ENCODE results near the gene SEC24A. TPM values are rescaled to one million over a fixed set of nuclear protein-coding genes. Genes with fewer than 3 reads are reported as not detected.
A peak's percentile ranks its signal among the peaks of the same experiment; 100 is the strongest.
"Not testable (repeated sequence)": the region's sequence is repeated elsewhere in the genome, so short reads cannot be mapped to it uniquely, and the experiment has no call there.

The SEC24A gene
- total RNA-seq, 1 donor from 2014 or later: 27.7 TPM

DNA sequence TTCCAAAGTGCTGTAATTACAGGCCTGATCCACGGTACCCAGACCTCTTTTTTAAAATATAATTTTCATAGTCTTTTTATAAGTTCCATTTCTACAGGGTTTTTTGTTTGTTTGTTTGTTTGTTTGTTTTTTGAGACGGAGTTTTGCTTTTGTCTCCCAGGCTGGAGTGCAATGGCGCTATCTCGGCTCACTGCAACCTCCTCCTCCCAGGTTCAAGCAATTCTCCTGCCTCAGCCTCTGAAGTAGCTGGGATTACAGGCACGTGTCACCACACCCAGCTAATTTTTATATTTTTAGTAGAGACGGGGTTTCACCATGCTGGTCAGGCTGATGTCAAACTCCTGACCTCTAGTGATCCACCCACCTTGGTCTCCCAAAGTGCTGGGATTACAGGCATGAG lies 2.1 kb downstream of the SEC24A start:
- not testable (repeated sequence) for DNase-seq (ENCODE audit: low spot score)

- DNase-seq (ENCODE audit: low spot score): no peak
Measured at GRCh38 chr5:134651531-134651930, 2.9 kb downstream of the SEC24A start.

GRCh38 chr5:134656690-134657089 lies 8.1 kb downstream of the SEC24A start:
- DNase-seq (ENCODE audit: low spot score): no peak

- DNase-seq (ENCODE audit: low spot score): no peak
Measured at GRCh38 chr5:134659456-134659855, 10.9 kb downstream of the SEC24A start.

DNA sequence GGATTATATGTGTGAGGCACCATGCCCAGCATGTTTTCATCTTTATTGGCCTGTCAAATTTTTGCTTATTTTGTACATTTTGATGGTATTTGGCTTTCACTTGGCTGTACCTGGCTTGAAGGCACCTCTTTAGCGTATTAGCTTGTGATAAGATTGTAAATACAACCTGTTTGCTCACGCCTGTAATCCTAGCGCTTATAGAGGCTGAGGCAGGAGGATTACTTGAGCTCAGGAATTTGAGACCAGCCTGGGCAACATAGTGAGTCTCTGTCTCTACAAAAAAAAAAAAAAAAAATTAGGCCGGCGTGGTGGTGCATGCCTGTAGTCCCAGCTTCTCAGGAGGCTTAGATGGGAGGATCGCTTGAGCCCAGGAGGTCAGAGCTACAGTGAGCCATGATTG lies 11.3 kb downstream of the SEC24A start:
- DNase-seq (ENCODE audit: low spot score): no peak

- no peak for DNase-seq (ENCODE audit: low spot score)
Measured at GRCh38 chr5:134662971-134663370, 14.4 kb downstream of the SEC24A start.

GRCh38 chr5:134664448-134664847 lies 15.9 kb downstream of the SEC24A start:
- no peak for DNase-seq (ENCODE audit: low spot score)

GRCh38 chr5:134673546-134673945 lies 25.0 kb downstream of the SEC24A start:
- not testable (repeated sequence) for DNase-seq (ENCODE audit: low spot score)

DNA sequence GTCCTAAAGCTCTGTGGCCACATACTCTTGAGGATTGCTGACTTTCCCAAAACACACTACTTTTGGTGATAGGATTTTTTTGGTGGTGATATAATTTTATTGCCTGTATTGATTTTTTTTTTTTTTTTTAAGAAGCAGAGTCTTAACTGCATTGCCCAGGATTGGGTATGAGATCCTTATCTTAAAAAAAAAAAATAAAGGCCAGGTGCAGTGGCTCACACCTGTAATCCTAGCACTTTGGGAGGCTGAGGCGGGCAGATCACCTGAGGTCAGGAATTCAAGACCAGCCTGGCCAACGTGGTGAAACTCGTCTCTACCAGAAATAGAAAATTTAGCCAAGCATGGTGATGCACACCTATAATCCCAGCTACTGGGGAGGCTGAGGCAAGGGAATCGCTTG lies 28.8 kb downstream of the SEC24A start:
- DNase-seq (ENCODE audit: low spot score): not testable (repeated sequence)

GRCh38 chr5:134690144-134690543 lies 41.6 kb downstream of the SEC24A start:
- not testable (repeated sequence) for DNase-seq (ENCODE audit: low spot score)

- DNase-seq (ENCODE audit: low spot score): no peak
Measured at GRCh38 chr5:134692722-134693121, 44.1 kb downstream of the SEC24A start.

DNA sequence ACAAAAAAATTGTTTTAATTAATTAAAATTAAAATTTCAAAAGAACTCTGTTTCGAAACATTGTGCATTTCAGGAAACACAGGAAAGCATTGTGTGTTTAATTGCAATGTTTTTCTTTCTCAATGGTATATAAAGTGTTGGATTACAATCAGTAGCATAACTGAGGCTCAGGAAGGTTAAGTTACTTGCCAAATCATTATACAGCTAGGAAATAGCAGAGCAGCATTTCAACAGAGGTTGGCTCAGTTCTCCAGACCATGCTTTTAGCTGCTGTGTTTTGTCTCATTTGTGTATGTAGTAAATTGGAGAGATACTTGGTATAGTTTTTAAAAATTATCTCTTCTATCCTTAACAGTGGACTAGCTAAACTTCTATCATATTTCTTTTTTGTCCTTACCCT lies 59.7 kb downstream of the SEC24A start:
- DNase-seq (ENCODE audit: low spot score): no peak

- no peak for DNase-seq (ENCODE audit: low spot score)
Measured at GRCh38 chr5:134714120-134714519, 65.5 kb downstream of the SEC24A start.

- DNase-seq (ENCODE audit: low spot score): no peak
Measured at GRCh38 chr5:134714541-134714940, 66.0 kb downstream of the SEC24A start.

DNA sequence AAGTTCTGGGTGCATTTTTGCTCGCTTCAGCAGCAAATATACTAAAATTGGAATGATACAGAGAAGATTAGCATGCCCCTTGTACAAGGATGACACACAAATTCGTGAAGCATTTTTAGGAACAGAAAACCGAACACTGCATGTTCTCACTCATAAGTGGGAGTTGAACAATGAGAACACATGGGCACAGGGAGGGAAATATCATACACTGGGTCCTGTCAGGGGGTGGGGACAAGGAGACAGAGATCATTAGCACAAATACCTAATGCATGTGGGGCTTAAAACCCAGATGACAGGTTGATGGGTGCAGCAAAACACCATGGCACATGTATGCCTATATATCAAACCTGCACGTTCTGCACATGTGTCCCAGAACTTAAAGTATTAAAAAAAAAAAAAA lies 66.9 kb downstream of the SEC24A start:
- not testable (repeated sequence) for DNase-seq (ENCODE audit: low spot score)

GRCh38 chr5:134724872-134725271 lies 76.3 kb downstream of the SEC24A start:
- no peak for DNase-seq (ENCODE audit: low spot score)

GRCh38 chr5:134732819-134733218 lies 84.2 kb downstream of the SEC24A start:
- DNase-seq (ENCODE audit: low spot score): no peak

- no peak for DNase-seq (ENCODE audit: low spot score)
Measured at GRCh38 chr5:134735243-134735642, 86.7 kb downstream of the SEC24A start.

- no peak for DNase-seq (ENCODE audit: low spot score)
Measured at GRCh38 chr5:134736173-134736812, 87.7 kb downstream of the SEC24A start.

GRCh38 chr5:134738133-134738962 lies 89.8 kb downstream of the SEC24A start, which contains the start of gene CAMLG:
CAMLG (plus strand) TSS chr5:134738548; CDS start chr5:134738621, 73 bp downstream.
- DNase-seq (ENCODE audit: low spot score): peak; percentile 98

DNA sequence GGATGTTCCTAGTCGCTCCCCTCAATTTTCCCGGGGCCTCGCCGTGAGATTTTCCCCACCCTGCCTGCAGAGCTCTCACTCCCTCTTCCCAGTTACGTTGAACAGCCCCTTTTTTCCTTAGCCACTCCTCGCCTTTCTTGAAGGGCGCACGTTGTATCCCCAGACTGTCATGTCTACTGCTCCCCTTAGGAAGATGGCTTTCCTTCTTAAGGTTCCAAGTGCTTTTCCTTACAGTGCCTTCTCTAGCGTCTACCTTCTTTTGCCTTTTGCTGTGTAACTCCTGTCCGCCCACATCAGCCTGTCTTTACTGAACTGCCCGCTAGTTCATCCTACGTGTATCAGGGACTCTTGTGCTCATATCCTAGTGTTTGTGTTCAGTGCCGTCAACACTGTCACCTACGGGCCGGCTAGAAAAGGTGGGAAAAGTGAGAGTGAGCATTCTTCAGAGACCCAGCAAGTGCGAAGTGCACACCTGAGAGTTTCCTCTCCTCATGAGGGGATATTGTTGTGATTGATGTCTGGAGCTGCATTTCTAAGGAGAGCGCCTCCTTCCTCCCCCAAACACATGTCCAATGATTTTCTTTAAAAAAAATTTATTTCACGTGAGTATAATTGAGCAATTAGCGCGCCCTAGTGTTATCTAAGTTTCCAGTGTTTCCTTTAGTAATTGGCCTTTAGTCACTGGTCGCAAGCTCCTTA lies 90.5 kb downstream of the SEC24A start:
- DNase-seq (ENCODE audit: low spot score): peak; percentile 16

DNA sequence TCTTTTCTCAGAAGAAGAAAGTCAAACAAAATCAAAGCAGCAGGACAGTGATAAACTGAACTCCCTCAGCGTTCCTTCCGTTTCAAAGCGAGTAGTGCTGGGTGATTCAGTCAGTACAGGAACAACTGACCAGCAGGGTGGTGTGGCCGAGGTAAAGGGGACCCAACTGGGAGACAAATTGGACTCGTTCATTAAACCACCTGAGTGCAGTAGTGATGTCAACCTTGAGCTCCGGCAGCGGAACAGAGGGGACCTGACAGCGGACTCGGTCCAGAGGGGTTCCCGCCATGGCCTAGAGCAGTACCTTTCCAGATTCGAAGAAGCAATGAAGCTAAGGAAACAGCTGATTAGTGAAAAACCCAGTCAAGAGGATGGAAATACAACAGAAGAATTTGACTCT lies 92.5 kb downstream of the SEC24A start:
- no peak for DNase-seq (ENCODE audit: low spot score)

DNA sequence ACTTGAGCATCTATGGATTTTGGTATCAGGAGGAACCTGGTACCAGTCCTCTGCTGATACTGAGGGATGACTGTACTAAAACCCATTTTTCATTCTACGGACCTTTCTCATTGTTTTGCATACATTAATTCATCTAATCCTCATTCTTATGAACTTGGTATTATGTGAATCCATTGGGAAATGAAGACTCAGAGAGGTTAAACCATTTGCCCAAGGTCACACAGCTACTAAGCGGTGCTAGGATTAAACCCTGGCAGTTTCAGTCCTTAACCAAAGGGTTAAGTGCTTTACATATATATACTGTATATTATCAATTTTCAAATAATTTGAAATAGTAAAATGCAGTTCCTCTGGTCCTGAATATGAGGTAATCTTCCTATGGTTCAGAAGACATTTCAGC lies 93.5 kb downstream of the SEC24A start:
- DNase-seq (ENCODE audit: low spot score): no peak
